Mucosa of rectum (tissue), 2 donors: ENCODE measurements around the gene ATP6V1F.

ENCODE experiments used
- H3K27ac ChIP-seq, 2 donors: one replicate each; pipeline ENCODE4 v1.7.0; 2013; ENCODE audit warnings: inconsistent platforms in 2 of 2, low read depth in 2 of 2, low read length in 2 of 2
- H3K27me3 ChIP-seq, 2 donors: one replicate each; pipeline ENCODE4 v1.7.0; 2013; ENCODE audit warnings: low read length in 2 of 2; ENCODE audit not compliant: control insufficient read depth in 2 of 2, insufficient read depth in 2 of 2
- H3K36me3 ChIP-seq, 2 donors: one replicate each; pipeline ENCODE4 v1.7.0; 2013; ENCODE audit warnings: low read length in 2 of 2; ENCODE audit not compliant: control insufficient read depth in 2 of 2, insufficient read depth in 2 of 2
- H3K4me1 ChIP-seq, 2 donors: one replicate each; pipeline ENCODE4 v1.7.0; 2013; ENCODE audit warnings: low read length in 2 of 2, mild to moderate bottlenecking in 1 of 2; ENCODE audit not compliant: control insufficient read depth in 2 of 2, insufficient read depth in 2 of 2
- H3K4me3 ChIP-seq, 2 donors: one replicate each; pipeline ENCODE4 v1.7.0; 2013; ENCODE audit warnings: low read length in 2 of 2
- H3K9ac ChIP-seq, 2 donors: one replicate each; pipeline ENCODE4 v1.7.0; 2013; ENCODE audit warnings: low read length in 2 of 2, low read depth in 1 of 2, mild to moderate bottlenecking in 1 of 2
- H3K9me3 ChIP-seq, 2 donors: one replicate each; pipeline ENCODE4 v1.7.0; 2013; ENCODE audit warnings: low read length in 2 of 2; ENCODE audit not compliant: control insufficient read depth in 2 of 2
- donor health status: healthy.
- donor health status: Normal muscosa, but diverticular disease.

The ATP6V1F gene

GRCh38 chr7:128841921-128842673 is 20.6 kb upstream of the ATP6V1F start:
- Histone ChIP-seq H3K36me3 (peaks cover 0 to 3% of the 10 kb centered on the region in 2 donors), H3K27me3 (no peaks in the 10 kb centered on the region), H3K4me3 (no peak overlapping the region), H3K4me1 (peaks cover 3 to 4% of the 10 kb centered on the region in 2 donors), H3K27ac (no peak overlapping the region), H3K9me3 (no peaks in the 10 kb centered on the region), H3K9ac (no peak overlapping the region)

DNA sequence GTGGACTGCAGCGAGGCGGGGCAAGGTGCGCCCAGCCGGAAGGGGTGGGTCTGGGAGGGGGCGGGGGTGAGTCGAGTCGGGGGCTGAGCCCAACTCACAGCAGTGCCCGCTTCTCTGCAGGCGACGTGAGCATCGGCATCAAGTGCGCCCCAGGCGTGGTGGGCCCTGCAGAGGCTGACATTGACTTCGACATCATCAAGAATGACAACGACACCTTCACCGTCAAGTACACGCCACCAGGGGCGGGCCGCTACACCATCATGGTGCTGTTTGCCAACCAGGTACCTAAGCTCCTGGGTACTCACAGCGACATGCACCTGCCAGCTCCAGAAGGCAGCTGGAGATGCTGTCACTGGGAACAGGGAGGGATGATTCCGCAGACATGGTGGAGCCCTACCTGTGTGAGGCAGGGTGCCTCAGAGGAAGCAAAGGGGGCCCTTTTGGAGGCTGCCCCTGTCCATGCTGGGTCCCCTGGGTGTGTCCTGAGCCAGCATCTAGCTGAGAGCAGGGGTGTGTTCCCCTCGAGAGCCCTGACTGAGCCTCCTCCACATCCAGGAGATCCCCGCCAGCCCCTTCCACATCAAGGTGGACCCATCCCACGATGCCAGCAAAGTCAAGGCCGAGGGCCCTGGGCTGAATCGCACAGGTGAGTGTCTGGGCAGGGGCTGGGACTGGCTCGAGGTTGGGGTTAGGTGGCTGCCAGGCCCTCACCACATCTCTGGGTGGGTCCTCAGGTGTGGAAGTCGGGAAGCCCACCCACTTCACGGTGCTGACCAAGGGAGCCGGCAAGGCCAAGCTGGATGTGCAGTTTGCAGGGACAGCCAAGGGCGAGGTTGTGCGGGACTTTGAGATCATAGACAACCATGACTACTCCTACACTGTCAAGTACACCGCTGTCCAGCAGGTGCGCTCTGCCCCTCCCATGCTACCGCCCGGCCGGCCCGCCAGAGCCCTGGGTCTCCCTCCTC is 19.7 kb upstream of the ATP6V1F start:
- H3K36me3 ChIP-seq: peaks cover 0 to 2% of the 10 kb centered on the region in 2 donors
- no peak overlapping the region for H3K4me3 ChIP-seq
- H3K27ac ChIP-seq: no peak overlapping the region
- H3K27me3 ChIP-seq: no peaks in the 10 kb centered on the region
- no peak overlapping the region for H3K9ac ChIP-seq
- no peaks in the 10 kb centered on the region for H3K9me3 ChIP-seq
- H3K4me1 ChIP-seq: peaks cover 3 to 4% of the 10 kb centered on the region in 2 donors

- H3K9me3 ChIP-seq: no peaks in the 10 kb centered on the region
- H3K9ac ChIP-seq: no peak overlapping the region
- no peaks in the 10 kb centered on the region for H3K36me3 ChIP-seq
- H3K27me3 ChIP-seq: no peaks in the 10 kb centered on the region
- no peak overlapping the region for H3K27ac ChIP-seq
- H3K4me1 ChIP-seq: peaks cover 3 to 4% of the 10 kb centered on the region in 2 donors
- no peak overlapping the region for H3K4me3 ChIP-seq
These were observed 18.6 kb upstream of the ATP6V1F start for GRCh38 chr7:128843938-128844621.

- H3K4me3 ChIP-seq: no peak overlapping the region
- peaks cover 3 to 4% of the 10 kb centered on the region in 2 donors for H3K4me1 ChIP-seq
- H3K27me3 ChIP-seq: no peaks in the 10 kb centered on the region
- H3K9me3 ChIP-seq: no peaks in the 10 kb centered on the region
- no peaks in the 10 kb centered on the region for H3K36me3 ChIP-seq
- H3K9ac ChIP-seq: no peak overlapping the region
- H3K27ac ChIP-seq: no peak overlapping the region
These were observed 17.8 kb upstream of the ATP6V1F start for GRCh38 chr7:128844777-128845311.

GRCh38 chr7:128845475-128845874 is 17.2 kb upstream of the ATP6V1F start:
- Histone ChIP-seq H3K9me3 (no peaks in the 10 kb centered on the region), H3K36me3 (no peaks in the 10 kb centered on the region), H3K27ac (no peak overlapping the region)

GRCh38 chr7:128845987-128846386 is 16.7 kb upstream of the ATP6V1F start:
- no peaks in the 10 kb centered on the region for H3K36me3 ChIP-seq
- peaks cover 0 to 2% of the 10 kb centered on the region in 2 donors for H3K4me1 ChIP-seq
- no peak overlapping the region for H3K4me3 ChIP-seq

More at GRCh38 chr7:128845475-128845874, 17.2 kb upstream of the ATP6V1F start:
- no peaks in the 10 kb centered on the region for H3K27me3 ChIP-seq
- peaks cover 0 to 3% of the 10 kb centered on the region in 2 donors for H3K4me1 ChIP-seq
- H3K9ac ChIP-seq: no peak overlapping the region
- no peak overlapping the region for H3K4me3 ChIP-seq

DNA sequence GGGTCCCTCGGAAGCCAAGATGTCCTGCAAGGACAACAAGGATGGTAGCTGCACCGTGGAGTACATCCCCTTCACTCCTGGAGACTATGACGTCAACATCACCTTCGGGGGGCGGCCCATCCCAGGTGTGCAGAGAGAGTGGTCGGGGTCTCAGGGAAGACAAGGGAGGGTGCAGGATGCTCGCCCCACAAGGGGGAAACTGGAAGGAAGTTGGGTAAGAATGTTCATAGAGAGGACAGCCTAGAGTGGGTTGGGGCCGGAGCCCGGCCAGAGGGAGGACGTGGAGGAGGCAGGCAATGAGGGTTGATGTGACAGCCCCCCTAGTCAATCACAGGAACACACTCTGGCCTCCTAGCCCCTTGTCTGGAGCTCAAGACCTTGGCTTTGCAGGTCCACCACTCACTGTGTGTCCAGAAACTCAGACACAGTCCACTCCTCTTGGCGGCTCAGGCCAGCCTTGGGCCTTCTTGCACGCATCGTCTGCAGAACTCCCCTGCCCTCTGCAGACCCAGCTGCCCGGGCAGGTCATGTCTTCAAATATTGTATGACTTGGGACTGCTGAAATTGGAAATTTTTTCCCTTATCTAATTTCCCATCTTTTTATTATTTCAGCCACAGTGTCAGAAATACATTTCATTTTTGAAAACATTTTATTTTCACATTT is 15.7 kb upstream of the ATP6V1F start:
- H3K27ac ChIP-seq: no peak overlapping the region
- H3K4me3 ChIP-seq: no peak overlapping the region
- H3K9me3 ChIP-seq: no peaks in the 10 kb centered on the region
- H3K27me3 ChIP-seq: no peaks in the 10 kb centered on the region
- H3K9ac ChIP-seq: no peak overlapping the region
- H3K36me3 ChIP-seq: no peaks in the 10 kb centered on the region
- no peaks in the 10 kb centered on the region for H3K4me1 ChIP-seq

More at GRCh38 chr7:128845987-128846386, 16.7 kb upstream of the ATP6V1F start:
- Histone ChIP-seq H3K27me3 (no peaks in the 10 kb centered on the region), H3K9me3 (no peaks in the 10 kb centered on the region), H3K9ac (no peak overlapping the region), H3K27ac (no peak overlapping the region)

DNA sequence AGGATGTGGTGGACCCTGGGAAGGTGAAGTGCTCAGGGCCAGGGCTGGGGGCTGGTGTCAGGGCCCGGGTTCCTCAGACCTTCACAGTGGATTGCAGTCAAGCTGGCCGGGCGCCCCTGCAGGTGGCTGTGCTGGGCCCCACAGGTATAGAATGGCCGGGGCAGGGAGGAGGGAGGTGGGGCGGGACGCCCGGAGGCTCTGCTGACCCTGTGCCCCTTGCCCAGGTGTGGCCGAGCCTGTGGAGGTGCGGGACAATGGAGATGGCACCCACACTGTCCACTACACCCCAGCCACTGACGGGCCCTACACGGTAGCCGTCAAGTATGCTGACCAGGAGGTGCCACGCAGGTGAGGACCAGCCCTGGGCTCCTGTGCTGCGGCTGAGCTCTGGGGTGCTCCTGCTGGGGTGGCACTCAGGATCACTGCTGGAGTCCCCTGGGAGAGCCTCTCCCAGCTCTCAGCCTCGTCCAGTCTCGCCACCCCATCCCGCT is 14.9 kb upstream of the ATP6V1F start:
- no peak overlapping the region for H3K27ac ChIP-seq
- H3K9me3 ChIP-seq: no peaks in the 10 kb centered on the region
- no peak overlapping the region for H3K9ac ChIP-seq
- no peaks in the 10 kb centered on the region for H3K36me3 ChIP-seq
- no peak overlapping the region for H3K4me3 ChIP-seq
- H3K4me1 ChIP-seq: no peaks in the 10 kb centered on the region
- no peaks in the 10 kb centered on the region for H3K27me3 ChIP-seq
